Measurements from ENCODE around the gene ACTL7A.
"Not testable (repeated sequence)": the region's sequence is repeated elsewhere in the genome, so short reads cannot be mapped to it uniquely, and the experiment has no call there.

The ACTL7A gene

DNA sequence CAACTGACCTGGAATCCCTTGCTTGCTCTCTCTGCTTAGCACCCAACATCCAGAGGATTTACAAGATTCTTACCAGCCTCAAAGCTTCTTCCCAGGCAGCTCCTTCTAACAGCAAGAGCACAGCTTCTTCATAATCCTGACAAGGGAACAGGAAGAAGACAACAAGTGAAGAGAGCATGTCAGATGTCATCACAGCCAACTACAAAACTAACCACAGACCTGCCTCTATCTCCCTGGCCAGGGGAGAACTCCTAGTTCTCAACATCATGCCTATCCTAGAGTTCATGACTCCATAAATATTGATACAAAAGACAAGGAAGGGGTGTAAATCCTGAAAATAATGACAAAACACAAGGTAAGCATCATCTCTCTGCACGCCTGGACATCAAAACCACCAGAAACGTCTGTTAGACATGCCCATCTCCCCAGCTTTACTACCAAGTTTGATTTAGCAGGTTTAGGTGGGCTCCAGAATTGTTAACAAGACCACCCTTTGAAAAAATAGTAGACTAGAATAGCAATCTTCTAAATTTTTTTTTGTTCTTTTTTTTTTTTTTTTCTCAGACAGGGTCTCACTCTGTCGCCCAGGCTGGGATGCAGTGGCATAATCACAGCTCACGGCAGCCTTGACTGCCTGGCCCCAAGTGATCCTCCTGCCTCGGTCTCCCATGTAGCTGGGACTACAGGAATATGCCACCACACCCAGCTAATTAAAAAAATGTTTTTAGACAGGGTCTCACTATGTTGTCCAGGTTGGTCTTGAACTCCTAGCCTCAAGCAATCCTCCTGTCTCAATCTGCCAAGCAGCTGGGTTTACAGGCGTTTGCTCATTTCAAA, 20.2 kb downstream of the ACTL7A start:
- no peak for DNase-seq

DNA sequence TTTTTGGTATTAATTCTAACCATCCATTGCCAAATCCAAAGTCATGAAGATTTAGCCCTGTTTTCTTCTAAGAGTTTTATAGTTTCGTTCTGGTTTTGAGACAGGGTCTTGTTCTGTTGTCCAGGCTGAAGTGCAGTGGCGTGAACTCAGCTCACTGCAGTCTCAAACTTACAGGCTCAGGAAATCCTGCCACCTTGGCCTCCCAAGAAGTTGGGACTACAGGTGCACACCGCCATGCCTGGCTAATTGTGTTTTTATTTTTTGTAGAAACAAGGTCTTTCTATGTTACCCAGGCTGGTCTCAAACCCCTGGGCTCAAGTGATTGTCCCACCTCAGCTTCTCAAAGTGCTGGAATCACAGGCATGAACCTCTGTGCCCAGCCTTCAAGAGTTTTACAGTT, 21.0 kb downstream of the ACTL7A start:
- DNase-seq, result no peak

DNA sequence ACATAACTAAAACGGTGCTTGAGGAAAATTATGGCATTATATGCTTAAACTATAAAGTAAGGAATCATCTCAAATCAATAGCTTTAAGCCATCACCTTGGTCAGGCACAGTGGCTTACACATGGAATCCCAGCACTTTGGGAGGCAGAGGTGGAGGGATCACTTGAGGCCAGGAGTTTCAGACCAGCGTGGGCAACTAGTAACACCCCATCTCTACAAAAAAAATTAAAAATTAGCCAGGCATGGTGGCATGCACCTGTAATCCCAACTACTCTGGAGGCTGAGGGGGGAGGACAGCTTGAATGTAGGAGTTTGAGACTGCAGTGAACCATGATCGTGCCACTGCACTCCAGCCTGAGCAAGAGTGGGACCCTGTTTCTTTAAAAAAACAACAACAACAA, 22.6 kb downstream of the ACTL7A start:
- DNase-seq, result no peak

DNA sequence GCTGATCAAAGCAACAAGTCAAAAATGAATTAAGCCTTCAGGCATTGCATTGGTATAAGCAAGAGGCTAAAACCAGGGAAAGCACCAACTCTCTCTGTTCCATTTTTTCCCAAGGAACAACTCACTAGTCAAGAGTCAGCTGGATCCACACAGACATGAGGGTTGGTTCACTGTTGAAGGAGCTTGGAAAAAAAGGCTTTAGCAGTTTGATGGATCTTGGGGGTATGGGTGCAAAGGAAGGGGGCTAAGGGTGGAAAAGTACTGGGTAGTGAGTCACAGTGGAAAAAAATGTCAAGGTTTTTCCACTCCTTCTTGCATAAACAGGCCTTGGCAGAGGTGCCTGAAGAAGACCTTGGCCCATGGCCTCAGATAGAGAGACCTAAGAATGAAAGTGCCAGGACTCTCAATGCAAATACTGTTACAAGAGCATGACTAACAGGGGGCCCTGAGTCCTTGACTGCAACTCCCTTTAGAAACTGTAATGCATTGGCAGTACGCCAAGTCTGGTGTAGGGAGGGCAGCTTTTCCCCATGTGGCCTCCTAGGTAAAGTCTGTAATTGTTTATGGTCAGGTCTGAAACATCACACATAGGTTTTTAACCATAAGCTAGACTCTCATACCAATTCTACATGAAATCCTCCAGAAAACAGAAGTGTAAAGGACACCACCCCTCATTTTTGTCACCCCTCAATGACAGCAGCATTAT, 23.7 kb downstream of the ACTL7A start:
- no peak for DNase-seq

DNA sequence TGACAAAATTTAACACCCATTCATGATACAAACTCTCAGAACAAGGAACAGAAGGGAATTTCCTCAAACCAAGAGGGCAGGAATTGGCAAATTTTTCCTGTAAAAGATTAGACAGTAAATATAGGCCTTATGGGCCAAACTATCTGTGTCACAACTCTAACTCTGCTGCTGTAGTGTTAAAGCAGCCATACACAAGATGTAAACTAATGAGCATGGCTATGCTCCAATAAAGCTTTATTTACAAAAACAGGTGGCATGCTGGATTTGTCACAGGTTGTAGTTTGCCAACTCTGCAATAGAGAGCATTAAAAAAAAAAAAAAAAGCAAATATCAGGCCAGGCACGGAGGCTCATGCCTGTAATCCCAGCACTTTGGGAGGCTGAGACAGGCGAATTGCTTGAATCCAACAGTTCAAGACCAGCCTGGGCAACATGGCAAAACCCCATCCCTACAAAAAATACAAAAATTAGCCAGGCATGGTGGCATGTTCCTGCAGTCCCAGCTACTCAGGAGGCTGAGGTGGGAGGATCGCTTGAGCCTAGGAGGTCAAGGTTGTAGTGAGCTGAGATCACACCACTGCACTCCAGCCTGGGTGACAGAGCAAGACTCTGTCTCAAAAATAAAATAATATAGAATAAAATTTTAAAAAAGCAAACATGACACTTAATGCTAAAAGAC, 24.7 kb downstream of the ACTL7A start:
- DNase-seq, result not testable (repeated sequence)

DNA sequence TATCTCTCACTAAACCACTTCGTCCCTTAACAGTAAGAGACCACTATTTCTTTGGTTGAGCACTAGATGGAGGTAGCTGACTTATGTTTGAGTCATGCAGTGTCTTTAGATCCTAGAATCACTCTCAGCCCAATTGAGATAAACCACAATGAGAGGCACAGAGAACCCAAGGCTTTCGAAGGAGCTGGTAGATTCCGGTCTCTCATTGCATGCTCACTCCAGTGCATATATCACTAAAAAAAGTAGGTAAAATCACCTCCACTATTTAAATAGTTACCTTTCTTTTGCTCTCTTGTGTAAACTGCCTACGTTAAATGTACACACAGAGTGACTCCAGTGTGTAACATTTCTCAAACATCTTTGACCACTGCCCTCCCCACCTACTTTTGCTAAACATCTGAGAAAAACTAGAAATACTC, 27.6 kb downstream of the ACTL7A start:
- no peak for DNase-seq

DNA sequence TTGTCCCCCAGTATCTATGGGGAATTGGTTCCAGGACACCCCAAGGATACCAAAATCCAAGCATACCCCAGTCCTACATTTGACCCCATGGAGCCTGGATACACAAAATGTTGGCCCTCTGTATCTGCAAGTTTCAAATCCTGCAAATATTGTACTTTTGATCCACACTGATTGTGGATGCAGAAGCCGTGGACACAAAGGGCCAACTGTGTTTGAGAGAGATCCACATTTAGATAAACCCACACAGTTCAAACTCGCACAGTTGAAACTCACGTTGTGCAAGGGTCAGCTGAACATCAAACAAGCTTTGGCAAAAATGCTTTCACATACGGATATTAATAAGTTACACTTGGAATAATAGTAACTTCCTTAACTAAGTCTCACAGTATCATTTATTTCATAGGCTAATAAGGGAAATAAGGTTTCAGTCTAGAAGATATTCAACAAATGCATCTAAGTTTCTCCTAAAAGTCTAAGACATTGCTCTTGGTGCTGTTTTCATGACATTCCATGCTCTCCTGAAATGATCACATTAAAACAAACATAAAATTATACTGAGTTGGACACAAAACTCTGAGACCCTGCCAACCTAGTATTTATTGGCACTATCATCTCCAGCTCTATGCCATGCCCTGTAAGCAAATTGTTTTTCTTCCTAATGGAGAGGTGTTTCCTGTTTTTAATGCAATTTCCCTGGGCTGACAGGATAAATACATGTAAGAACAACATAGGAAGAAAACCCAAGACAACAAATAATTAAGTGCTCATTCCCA, 32.3 kb downstream of the ACTL7A start:
- DNase-seq, result no peak

DNA sequence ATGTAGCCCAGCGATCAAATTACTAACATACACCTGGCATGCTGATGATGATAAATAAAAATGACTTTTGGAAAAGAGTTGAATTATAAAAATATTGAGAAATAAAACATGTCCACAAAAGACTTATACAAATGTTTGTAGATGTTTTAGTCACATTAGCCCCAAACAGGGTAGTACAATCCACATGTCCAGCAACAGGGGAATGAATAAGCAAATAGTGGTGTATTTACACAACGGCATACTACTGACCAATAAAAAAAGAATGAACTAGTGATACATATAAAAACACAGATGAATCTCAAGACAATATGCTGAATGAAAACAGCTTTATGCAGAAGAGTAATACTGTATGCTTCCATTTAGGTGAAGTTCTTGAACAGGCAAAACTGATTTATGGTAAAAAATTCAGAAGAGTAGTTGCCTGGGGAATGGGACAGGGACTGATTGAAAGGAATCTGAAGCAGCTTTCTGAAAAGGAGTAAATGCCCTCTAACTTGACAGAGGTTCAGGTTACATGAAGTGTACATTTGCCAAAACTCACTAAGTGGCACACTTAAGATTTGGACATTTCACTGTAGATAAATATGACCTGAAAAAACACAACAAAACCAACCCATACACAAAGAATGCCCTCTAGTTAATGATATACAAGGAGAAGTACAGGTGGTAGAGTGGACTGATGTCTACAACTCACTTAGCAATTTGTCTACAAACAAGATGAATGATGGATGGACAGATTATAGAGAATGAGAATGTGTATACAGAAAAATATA, 35.4 kb downstream of the ACTL7A start:
- DNase-seq, result no peak

DNA sequence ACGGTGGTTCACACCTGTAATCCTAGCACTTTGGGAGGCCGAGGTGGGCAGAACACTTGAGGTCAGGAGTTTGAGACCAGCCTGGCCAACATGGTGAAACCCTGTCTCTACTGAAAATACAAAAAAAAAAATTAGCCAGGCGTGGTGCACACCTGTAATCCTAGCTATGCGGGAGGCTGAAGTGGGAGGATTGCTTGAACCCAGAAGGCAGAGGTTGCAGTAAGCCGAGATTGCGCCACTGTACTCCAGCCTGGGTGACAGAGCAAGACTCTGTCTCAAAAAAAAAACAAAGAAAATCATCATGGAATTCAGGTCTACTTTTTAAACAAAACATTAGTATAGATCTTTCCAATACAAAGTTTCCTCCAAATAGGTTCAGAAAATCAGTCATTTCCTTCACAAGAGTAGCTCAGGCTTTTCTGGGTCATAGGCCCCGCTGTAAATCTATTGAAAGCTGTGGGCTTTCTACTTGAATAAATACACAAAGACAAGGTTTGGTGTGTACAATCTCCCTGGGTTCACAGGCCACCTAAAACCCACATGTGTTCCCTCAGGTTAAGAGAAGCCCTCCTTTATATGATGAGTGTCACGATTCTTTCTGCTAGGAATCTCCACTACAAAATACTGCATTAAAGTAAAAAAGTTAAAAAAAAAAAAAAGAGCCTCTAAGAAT, 37.1 kb downstream of the ACTL7A start:
- DNase-seq, result not testable (repeated sequence)

DNA sequence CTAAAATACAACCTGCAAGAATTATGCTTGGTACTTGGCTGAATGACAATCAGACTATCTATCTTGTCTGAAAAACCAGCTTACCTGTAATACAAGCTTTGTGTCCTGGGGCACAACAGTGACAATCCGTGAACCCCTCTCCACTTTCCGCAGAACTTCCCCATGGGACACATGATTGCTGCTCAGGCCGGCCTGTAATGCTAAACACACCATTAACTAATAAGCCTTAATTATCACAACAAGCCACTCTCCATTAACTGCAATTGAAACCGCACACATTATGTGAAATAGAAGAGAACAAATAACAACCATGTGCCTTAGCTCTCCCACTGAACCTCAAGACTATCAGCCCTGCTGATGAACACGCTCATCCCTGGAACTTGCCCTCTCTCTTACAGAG, 38.1 kb downstream of the ACTL7A start:
- DNase-seq, result no peak

DNA sequence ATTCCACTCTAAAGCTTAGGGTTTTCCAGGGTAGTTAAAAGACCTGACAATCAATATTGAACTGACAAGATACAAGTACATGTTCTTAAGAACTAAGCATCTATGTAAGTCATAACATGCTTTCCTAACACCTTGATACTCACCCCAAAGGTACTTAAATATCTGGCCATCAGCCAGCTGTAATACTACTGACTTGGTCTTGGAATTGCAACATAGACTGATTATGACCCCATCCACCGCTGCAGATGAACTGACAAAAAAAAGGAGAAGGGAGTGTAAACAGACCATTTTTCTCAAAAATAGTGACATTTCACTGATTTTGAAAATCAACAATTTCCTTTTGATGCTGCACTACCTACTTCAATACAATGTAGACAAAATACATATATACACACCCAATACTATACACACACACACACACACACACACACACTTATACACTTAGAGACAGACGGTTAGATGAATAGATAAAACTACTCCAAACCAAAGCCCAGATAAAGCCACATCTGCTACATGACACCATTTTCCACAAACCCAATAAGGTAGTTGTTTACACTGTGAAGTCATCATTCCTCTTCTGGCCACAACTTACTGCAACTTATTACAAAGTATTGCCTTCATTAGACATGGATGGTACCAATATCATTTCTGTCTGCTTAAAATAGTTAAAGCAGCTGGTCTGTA, 41.5 kb downstream of the ACTL7A start:
- no peak for DNase-seq

DNA sequence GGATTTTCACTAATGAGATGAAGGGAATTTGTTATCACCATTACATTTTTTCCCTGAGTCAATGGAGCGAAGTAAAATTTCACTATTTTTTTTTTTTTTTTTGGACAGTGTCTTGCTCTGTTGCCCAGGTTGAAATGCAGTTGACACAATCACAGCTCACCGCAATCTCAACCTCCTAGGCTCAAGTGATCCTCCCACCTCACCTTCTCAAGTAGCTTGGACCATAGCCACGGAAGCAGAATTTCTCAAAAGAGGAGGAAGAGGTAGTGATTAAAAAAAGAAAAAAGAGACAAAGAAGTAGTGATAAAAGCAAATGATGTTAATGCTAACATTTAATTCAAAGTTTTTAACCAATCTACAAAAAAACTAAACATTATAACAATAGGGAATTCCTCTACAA, 42.1 kb downstream of the ACTL7A start:
- DNase-seq, result no peak

DNA sequence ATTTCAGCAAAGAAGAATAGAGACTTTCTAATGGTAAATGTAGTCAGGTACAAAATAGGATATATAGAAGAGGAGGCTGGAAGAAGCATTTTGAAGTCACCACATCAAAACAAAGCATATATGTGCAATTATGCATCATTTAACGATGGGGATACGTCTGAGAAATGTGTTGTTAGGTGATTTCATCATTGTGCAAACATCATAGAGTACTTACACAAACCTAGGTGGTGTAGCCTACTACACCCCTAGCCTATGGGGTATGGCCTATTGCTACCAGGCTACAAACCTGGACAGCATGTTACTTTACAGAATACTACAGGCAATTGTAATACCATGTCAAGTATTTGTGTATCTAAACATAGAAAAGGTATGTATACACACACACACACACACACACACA, 43.4 kb downstream of the ACTL7A start:
- no peak for DNase-seq

DNA sequence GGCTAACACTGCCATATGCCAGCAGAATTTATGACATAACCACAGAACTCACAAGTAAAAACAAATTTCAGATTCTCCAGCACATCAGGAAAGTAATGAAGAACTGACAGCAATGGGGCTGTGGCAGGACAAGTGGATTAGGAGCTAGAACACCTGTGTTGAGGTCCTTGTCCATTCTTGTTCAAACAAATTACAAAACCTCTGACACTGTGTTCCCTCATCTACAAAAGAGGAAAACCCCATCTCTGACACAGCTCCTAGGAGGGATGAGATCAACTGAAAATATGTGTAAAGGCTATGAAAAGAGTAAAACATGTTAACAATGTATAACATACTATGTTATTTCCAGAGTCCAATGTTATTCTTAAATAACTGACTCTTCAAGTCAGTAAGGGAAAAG, 48.3 kb downstream of the ACTL7A start:
- DNase-seq, result no peak

DNA sequence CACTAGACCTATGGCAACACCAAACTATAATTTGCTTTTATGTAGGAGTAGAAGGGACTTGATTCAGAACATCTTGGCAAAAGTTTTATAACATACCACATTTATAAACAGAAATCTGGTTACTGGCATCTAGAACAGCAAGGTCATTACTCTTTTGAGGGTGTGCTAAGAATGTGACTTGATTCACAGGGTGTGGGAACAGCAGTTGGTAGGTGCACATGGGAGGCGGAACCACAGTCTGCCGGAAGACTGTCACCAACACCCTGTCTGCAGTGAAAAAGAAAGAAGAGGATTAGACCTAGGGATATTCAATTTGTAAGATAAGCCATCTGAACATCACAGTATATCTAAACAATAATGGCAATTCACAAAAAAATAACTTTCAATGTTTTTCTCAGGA, 48.8 kb downstream of the ACTL7A start:
- DNase-seq, result no peak

DNA sequence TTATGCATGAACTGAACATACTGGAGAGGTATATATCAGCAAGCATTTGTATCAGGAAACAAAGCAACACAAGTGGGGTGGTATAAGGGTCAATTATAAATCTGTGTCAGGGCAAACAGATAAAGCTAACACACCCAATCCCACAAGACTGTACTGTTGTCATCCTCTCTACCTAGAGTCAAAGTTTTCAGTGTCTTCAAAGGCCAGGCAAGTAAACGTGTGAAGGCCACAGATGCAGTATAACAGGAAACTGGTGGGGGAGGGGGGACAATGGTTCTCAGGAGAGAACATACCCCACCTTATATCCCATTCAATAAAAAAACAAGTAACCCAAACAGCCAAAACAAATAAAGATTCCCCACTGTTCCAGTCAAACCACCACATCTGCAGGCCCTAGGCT, 49.8 kb downstream of the ACTL7A start:
- no peak for DNase-seq
